Left ventricle myocardium inferior (tissue), 1 donor: ENCODE measurements around the gene CAMK2D. TPM values are rescaled to one million over a fixed set of nuclear protein-coding genes. Genes with fewer than 3 reads are reported as not detected.

Experiments used
- DNase-seq: peaks from one replicate; pipeline ENCODE4 v3.0.0-alpha.2; 2020
- H3K27ac ChIP-seq: fragments of 200-600 bp; replicated peaks from 2 replicates; pipeline ENCODE4 v1.8.0; 2021
- H3K27me3 ChIP-seq: fragments of 200-600 bp; 2 replicates; pipeline ENCODE4 v1.8.0; 2021; ENCODE audit warnings: low read depth
- H3K36me3 ChIP-seq: fragments of 200-600 bp; 2 replicates; pipeline ENCODE4 v1.8.0; 2021
- H3K4me1 ChIP-seq: fragments of 200-600 bp; 2 replicates; pipeline ENCODE4 v1.8.0; 2021
- H3K4me3 ChIP-seq: fragments of 200-600 bp; 2 replicates; pipeline ENCODE4 v1.8.0; 2021; ENCODE audit warnings: mild to moderate bottlenecking, moderate library complexity
- H3K9me3 ChIP-seq: fragments of 200-600 bp; replicated peaks from 2 replicates; pipeline ENCODE4 v1.8.0; 2021
- CTCF ChIP-seq: fragments of 200-600 bp; IDR thresholded peaks from 2 replicates; pipeline ENCODE4 v1.8.0; 2021; ENCODE audit warnings: antibody characterized with exemption, mild to moderate bottlenecking, borderline replicate concordance
- intact Hi-C: fragments of 100-400 bp; cut with micrococcal nuclease; formaldehyde crosslinking; loops from one replicate; pipeline ENCODE4 v1.11.0; 2022
- total RNA-seq: library from RNA; stranded (reverse); fragmentation: NEBNext Ultra II Directional; extraction: Animal tissue kit (Norgen Biotek cat#: 25700); gene quantifications from one replicate; pipeline ENCODE4 v1.2.1, GENCODE V29; 2021
- donor health status: DM: no; HTN: yes; CAD: no; lungs with severe emphysema.

The CAMK2D gene
- total RNA-seq, 1 donor from 2014 or later = 223 TPM

GRCh38 chr4:113474017-113474416 is 287.5 kb downstream of the CAMK2D start:
- no peak for TF ChIP-seq CTCF

GRCh38 chr4:113472864-113473263 is 288.7 kb downstream of the CAMK2D start:
- Histone ChIP-seq H3K27me3 (no peaks in the 10 kb centered on the region), H3K4me3 (no peak overlapping the region), H3K36me3 (peaks cover 16% of the 10 kb centered on the region), H3K4me1 (peaks cover 69% of the 10 kb centered on the region), H3K9me3 (peaks cover 14% of the 10 kb centered on the region), H3K27ac (peak overlapping the region; percentile 91)
- no peak for TF ChIP-seq CTCF
- intact Hi-C loops = no loop called here
- DNase-seq = no peak

More at GRCh38 chr4:113474017-113474416, 287.5 kb downstream of the CAMK2D start:
- peaks cover 26% of the 10 kb centered on the region for H3K36me3 ChIP-seq
- no peak overlapping the region for H3K4me3 ChIP-seq
- peaks cover 15% of the 10 kb centered on the region for H3K9me3 ChIP-seq
- no peaks in the 10 kb centered on the region for H3K27me3 ChIP-seq
- peak overlapping the region; percentile 91 for H3K27ac ChIP-seq
- no peak for DNase-seq
- peaks cover 57% of the 10 kb centered on the region for H3K4me1 ChIP-seq
- intact Hi-C loops = no loop called here

GRCh38 chr4:113471146-113471860 is 290.2 kb downstream of the CAMK2D start:
- no peak for DNase-seq
- Histone ChIP-seq H3K27ac (peak overlapping the region; percentile 91), H3K4me1 (peaks cover 84% of the 10 kb centered on the region), H3K36me3 (peaks cover under 1% of the 10 kb centered on the region), H3K9me3 (no peaks in the 10 kb centered on the region), H3K4me3 (no peak overlapping the region), H3K27me3 (no peaks in the 10 kb centered on the region)
- no peak for TF ChIP-seq CTCF
- intact Hi-C loops = no loop called here

GRCh38 chr4:113469926-113470325 is 291.6 kb downstream of the CAMK2D start:
- TF ChIP-seq CTCF = no peak
- intact Hi-C loops = no loop called here
- Histone ChIP-seq H3K27me3 (no peaks in the 10 kb centered on the region), H3K4me3 (no peak overlapping the region), H3K4me1 (peaks cover 88% of the 10 kb centered on the region), H3K27ac (peak overlapping the region; percentile 91), H3K36me3 (peaks cover 9% of the 10 kb centered on the region), H3K9me3 (no peaks in the 10 kb centered on the region)
- no peak for DNase-seq

- Histone ChIP-seq H3K4me1 (peaks cover 80% of the 10 kb centered on the region), H3K4me3 (no peak overlapping the region), H3K27me3 (no peaks in the 10 kb centered on the region), H3K9me3 (no peaks in the 10 kb centered on the region), H3K36me3 (peaks cover 18% of the 10 kb centered on the region), H3K27ac (peak overlapping the region; percentile 91)
- no peak for TF ChIP-seq CTCF
- DNase-seq = no peak
- intact Hi-C loops = no loop called here
These were observed 292.5 kb downstream of the CAMK2D start for GRCh38 chr4:113469023-113469390.
